Right renal pelvis (tissue), 4 donors: ENCODE measurements around the gene NDUFS5. TPM values are rescaled to one million over a fixed set of nuclear protein-coding genes. Genes with fewer than 3 reads are reported as not detected.
"Not testable (repeated sequence)": the region's sequence is repeated elsewhere in the genome, so short reads cannot be mapped to it uniquely, and the experiment has no call there.

Source experiments
- DNase-seq, 4 donors: peaks; one replicate each; pipeline ENCODE4 v3.0.0-alpha.2; 2013; ENCODE audit warnings: low read depth in 4 of 4, low spot score in 3 of 4, missing footprints in 1 of 4
- polyA plus RNA-seq, 4 donors: library from polyadenylated mRNA; unstranded; fragments of 120-200 nt; gene quantifications; one replicate each; pipeline ENCODE4 v1.2.1, GENCODE V29; 2013; ENCODE audit not compliant: insufficient read length in 4 of 4

Gene NDUFS5
- polyA plus RNA-seq, 4 donors, result 270 to 313 (median 282) TPM

DNA sequence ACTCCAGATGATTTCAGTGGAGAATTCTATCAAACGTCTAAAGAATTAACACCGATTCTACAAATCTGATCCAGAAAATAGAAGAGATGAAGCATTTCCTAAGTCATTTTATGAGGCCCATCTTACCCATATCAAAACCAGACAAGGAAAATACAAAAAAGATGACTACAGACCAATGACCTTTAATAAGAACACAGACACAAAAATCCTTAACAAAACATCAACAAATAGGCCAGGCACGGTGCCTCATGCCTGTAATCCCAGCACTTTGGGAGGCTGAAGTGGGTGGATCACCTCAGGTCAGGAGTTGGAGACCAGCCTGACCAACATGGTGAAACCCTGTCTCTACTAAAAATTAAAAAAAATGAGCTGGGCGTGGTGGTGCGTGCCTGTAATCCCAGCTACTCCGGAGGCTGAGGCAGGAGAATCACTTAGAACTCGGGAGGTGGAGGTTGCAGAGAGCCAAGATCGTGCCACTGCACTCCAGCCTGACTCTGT lies 29.1 kb downstream of the NDUFS5 start:
- DNase-seq, result not testable (repeated sequence)

DNA sequence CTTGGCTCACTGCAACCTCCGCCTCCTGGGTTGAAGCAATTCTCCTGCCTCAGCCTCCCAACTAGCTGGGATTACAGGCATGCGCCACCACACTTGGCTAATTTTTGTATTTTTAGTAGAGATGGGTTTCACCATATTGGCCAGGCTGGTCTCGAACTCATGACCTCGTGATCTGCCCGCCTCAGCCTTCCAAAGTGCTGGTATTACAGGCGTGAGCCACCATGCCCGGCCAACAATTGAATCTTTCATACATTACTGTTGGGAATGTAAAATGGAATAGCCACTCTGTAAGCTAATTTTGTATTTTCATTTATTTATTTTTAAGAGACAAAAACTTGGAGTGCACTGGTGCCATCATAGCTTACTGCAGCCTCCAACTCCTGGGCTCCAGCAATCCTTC lies 35.4 kb downstream of the NDUFS5 start:
- not testable (repeated sequence) for DNase-seq

DNA sequence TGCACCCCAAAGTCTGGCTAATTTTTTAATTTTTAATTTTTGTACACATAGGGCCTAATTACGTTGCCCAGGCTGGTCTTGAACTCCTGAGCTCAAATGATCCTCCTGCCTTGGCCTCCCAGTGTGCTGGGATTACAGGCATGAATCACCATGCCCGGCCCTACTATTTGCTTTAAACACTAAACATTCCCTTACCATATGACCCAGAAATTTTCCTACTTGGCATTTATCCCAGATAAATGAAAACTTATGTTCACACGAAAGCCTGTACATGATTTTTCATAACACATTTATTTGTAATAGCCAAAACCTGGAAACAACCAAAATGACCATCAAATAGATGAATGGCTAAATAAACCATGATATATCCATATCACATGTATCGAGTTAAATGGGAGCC lies 35.8 kb downstream of the NDUFS5 start:
- DNase-seq, result no peak

DNA sequence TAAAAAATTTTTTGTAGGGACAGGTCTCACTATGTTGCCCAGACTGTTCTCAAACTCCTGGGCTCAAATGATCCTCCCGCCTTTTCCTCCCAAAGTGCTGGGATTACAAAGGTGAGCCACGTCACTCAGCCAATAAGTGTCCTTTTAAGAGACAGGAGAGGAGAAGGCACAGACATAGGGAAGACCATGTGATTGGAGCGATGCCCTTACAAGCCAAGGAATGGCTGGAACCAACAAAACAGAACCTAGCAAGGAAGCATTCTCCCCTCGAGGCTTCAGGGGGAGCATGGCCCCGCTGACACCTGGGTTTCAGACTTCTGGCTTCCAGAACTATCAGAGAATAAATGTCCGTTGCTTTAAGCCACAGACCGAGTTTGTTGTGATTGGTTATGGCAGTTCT lies 37.0 kb downstream of the NDUFS5 start:
- no peak for DNase-seq

DNA sequence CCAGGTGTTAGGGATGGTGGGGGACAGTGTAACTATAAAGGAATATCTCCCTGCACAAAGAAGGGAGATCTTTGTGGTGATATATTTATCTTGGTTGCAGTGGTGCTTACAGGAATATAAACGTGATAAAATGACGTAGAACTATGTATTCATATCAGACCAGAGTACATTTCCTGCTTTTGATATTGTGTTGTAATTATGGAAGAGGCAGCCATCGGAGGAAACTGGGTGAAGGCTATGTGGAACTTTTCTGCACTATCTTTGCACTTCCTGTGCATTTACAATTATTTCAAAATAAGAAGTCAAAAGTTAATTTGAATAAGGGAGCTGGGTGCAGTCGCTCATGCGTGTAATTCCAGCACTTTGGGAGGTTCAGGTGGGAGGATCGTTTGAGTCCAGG lies 37.6 kb downstream of the NDUFS5 start:
- DNase-seq, result no peak

DNA sequence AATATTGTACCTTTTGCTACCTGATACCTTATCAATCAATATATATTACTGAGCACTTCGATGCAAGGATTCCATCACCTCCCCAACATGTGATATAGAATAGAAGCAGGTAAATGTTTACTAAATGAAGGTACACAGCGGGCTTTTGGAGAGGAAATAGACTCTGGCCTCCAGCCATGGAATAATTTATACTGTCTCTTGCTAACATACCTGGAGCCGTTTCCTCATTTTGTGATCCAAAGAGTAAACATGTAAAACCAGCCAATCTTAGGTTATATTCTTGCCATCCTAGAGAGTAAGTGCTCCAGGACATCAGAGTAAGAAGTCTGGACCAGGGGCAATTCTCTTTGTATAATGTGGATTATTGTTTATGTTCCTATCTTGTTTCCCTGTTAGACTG lies 39.4 kb downstream of the NDUFS5 start:
- DNase-seq, result no peak

DNA sequence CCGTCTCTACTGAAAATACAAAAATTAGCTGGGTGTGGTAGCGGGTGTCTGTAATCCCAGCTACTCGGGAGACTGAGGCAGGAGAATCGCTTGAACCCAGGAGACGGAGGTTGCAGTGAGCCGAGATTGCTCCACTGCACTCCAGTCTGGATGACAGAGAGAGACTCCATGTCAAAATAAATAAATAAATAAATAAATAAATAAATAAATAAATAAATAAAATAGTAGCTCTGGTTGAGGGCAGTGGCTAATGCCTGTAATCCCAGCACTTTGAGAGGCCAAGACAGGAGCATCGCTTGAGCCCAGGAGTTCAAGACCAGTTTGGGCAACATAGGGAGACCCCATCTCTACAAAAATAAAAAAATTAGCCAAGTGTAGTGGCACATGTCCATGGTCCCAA lies 42.1 kb downstream of the NDUFS5 start:
- DNase-seq, result not testable (repeated sequence)

DNA sequence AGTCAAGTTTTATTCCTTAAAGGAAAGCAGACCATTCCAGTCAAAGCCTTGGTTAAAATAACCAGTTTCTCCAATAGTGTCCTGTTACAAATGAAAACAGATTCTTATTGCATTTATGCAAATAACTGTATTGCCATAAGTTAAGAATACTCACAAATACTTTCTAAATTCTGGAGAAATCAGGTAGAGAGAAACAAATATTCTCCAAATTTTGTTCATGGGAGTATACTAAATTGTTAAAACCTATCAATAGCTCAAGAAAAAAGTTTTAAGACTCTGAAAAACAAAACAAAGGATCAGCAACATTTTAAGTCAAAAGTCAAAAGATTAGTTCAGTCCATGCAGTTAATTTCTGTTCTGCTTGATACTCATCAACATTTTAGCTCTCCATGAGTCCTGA lies 45.4 kb downstream of the NDUFS5 start:
- not testable (repeated sequence) for DNase-seq

- DNase-seq, result no peak
Measured at GRCh38 chr1:39076127-39076798, 50.1 kb downstream of the NDUFS5 start.

DNA sequence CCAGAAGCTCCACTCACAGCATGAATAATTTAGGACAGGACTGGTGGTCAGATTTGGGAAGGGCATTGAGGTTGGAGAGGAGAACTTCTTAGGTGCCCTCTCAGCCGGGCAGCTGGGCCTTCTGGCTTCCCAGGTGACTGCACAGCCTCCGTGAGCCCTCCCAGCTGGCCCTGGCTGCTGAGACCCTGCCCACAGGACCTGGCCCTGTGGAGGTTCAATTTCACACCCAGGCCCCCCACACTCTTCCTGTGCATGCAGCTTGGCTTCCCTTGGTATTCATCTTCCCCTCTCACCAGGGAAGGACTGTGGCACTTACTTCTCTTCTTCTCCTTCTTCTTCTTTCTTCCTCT lies 50.6 kb downstream of the NDUFS5 start:
- DNase-seq, result no peak

DNA sequence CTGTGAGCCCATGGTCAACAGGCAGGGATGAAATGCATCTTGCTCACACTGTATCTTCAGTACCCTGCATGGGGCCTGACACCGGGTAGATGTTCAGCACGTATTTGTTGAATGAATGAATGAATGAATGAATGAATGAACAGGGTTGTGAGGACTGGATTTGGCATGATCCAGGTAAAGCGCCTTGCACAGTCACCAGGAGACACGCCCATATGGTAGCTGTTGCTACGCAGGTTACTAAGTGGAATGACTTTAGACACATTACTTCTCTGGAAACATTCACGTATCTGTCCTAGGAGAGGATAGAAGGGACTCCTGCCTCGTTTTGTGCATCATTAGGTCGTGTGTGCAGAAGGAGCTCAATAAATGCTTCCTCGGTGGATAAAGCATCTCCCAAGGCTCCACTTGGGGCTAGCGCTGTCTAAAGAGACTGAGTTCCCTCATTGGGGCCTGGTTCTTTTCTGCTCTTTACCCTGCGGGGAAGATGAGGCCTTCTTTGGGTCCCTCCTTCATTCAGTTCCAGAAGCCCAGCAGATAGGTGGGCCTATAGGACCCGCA lies 54.2 kb downstream of the NDUFS5 start:
- DNase-seq, result no peak

- no peak for DNase-seq
Measured at GRCh38 chr1:39080831-39081270, 54.7 kb downstream of the NDUFS5 start.

DNA sequence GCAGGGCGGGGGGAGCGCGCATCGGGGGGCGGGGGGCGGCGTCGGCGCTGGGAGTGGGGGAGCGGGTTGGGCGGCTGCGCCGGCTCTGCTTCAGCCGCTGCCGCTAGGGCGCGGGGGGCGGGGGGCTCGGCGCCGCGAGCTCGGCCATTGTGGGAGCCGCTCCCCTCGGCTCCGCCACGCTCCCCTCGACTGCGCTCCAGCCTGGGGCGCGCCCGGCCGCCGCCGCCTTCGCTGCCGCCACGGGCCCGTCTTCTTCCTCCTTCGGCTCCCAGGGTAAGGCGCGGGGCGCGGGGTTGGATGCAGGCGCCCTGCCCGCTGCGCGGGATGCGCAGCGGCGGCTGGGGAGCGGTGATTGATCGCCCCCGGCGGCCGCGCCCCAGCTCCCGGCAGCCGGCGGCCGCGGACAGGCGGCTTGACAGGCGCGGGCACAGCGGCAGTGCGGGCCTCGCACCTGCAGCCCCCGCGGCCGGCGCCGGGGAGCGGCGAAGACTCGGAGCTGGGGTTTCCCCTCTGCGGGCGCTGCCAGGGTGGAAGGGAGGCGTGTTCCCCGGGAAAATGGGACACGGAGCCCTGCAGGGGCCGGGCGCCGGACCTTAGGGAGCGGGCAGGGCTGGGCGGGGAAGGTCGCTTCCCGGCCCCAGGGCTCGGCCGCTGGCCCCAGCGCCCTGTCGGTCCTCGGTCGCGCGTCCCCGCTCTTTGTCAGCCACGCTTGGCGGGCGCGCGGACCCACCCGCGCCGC lies 55.3 kb downstream of the NDUFS5 start:
- DNase-seq, result no peak

DNA sequence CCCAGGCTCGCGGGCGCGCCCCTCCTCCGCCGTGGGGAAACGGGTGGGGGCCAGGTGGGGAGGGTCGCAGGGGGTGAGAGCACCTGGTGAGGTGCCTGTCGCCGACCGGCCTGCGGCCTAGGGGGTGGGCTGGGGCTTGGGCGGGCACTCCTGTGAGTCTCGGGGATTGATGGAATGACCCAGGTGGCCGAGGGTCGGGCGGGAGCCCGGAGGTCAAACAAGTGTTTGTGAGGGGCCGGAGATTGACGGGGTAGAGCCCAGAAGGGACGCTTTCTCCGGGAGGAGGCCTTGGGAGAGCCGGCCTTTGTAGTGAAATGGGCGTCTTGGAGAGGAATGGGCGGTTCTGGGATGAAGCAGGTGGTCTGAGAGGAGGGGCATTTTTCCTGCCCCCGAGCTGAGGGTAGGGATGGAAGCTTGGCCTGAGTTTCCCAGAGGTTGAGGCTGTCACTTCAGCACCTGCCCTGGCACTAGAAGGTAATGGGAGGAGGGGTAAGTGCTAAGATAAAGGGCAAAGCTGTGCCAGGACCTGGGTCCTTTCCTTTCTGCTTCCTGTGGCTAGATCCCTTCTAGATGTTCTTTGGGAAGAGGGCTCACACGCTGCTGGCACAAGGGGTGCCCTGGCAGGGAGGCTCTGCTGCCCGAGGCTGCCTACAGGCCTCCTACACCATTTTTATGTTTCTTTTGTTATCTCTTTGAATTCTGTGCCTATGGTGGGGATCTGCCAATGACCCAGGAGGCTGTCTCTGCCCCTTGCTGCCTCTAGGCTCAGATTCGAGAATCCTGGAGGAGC lies 56.1 kb downstream of the NDUFS5 start:
- no peak for DNase-seq

GRCh38 chr1:39082811-39083576 lies 56.8 kb downstream of the NDUFS5 start:
- no peak for DNase-seq

- no peak for DNase-seq
Measured at GRCh38 chr1:39084191-39084590, 58.0 kb downstream of the NDUFS5 start.
